B cell (primary cell): ENCODE measurements around the gene FBXL13. TPM values are rescaled to one million over a fixed set of nuclear protein-coding genes. Genes with fewer than 3 reads are reported as not detected.

Source experiments
- ATAC-seq: fragments of 200-7000 bp; cut with Tn5 transposase; one replicate; pipeline ENCODE4 v1.10.0; 2021; ENCODE audit warnings: low read depth, mild to moderate bottlenecking, moderate number of reproducible peaks, moderate library complexity
- CTCF ChIA-PET: fragments of 350-600 bp; sonication (Branson Sonifier 250); formaldehyde crosslinking; loops from one replicate; lab custom pipeline; 2021; ENCODE audit warnings: antibody characterized with exemption, inconsistent platforms; lab: Charles Lee
- POLR2A ChIA-PET: fragments of 350-600 bp; sonication (Branson Sonifier 250); formaldehyde crosslinking; loops from one replicate; lab custom pipeline; 2021; ENCODE audit warnings: antibody characterized with exemption; lab: Charles Lee
- DNase-seq: peaks from one replicate; pipeline ENCODE4 v3.0.0; 2013
- H2AFZ ChIP-seq: 2 replicates; pipeline ENCODE4 v1.6.1; 2012; ENCODE audit warnings: mild to moderate bottlenecking, low read depth, low read length; ENCODE audit not compliant: insufficient read depth, poor library complexity, severe bottlenecking
- H3K27ac ChIP-seq, 2 donors: 1 replicate in 1 of 2; 2 replicates in 1 of 2; pipeline ENCODE4 v1.5.1; 2012 to 2013; ENCODE audit warnings: low read length in 2 of 2, mild to moderate bottlenecking in 2 of 2, moderate library complexity in 1 of 2
- H3K27me3 ChIP-seq, 4 experiments: fragments of 200-600 bp in 1 of 4; sonication (generic) in 1 of 4; replicated peaks in 1 of 4; 1 replicate in 2 of 4; 2 replicates in 2 of 4; pipeline versions ENCODE4 v1.6.1 to v1.7.0; 2013 to 2016; ENCODE audit warnings: low read length in 3 of 4, mild to moderate bottlenecking in 2 of 4, mixed read lengths in 1 of 4, moderate library complexity in 1 of 4; ENCODE audit not compliant: insufficient read depth in 4 of 4, control insufficient read depth in 3 of 4; ENCODE audit errors: control extremely low read depth in 1 of 4
- H3K36me3 ChIP-seq, 2 experiments: replicated peaks in 1 of 2; 1 replicate in 1 of 2; 2 replicates in 1 of 2; pipeline versions ENCODE4 v1.6.1 to v1.7.1; 2013; ENCODE audit warnings: low read length in 1 of 2; ENCODE audit not compliant: insufficient read depth in 2 of 2, control insufficient read depth in 1 of 2; ENCODE audit errors: control extremely low read depth in 1 of 2, extremely low read depth in 1 of 2
- H3K4me1 ChIP-seq, 2 donors: fragments of 200-600 bp in 1 of 2; sonication (generic) in 1 of 2; 1 replicate in 1 of 2; 2 replicates in 1 of 2; pipeline versions ENCODE4 v1.5.1 to v1.6.1; 2013 to 2017; ENCODE audit warnings: low read length in 2 of 2; ENCODE audit not compliant: control insufficient read depth in 2 of 2, insufficient read depth in 2 of 2
- H3K4me2 ChIP-seq: replicated peaks from 2 replicates; pipeline ENCODE3; 2012; ENCODE audit warnings: mild to moderate bottlenecking, low read depth, low read length; ENCODE audit not compliant: poor library complexity, severe bottlenecking
- H3K4me3 ChIP-seq, 5 experiments: fragments of 200-600 bp in 1 of 5; sonication (generic) in 1 of 5; 1 replicate in 3 of 5; 2 replicates in 2 of 5; pipeline versions ENCODE4 v1.5.1 to v1.7.0; 2011 to 2016; ENCODE audit warnings: low read length in 4 of 5, mild to moderate bottlenecking in 4 of 5, low read depth in 2 of 5, control low read depth in 1 of 5, moderate library complexity in 1 of 5; ENCODE audit not compliant: insufficient read depth in 1 of 5; ENCODE audit errors: control extremely low read depth in 1 of 5, extremely low read depth in 1 of 5
- H3K79me2 ChIP-seq: fragments of 200-600 bp; sonication (generic); one replicate; pipeline ENCODE4 v1.6.0; 2016; ENCODE audit warnings: low read length; ENCODE audit not compliant: control insufficient read depth, insufficient read depth
- H3K9ac ChIP-seq: fragments of 200-600 bp; sonication (generic); 2 replicates; pipeline ENCODE4 v1.6.1; 2017; ENCODE audit warnings: mild to moderate bottlenecking, low read length, moderate library complexity
- H3K9me3 ChIP-seq, 3 donors: one replicate each; pipeline versions ENCODE4 v1.6.1 to v1.7.1; 2013; ENCODE audit warnings: low read length in 2 of 3; ENCODE audit not compliant: control insufficient read depth in 2 of 3, insufficient read depth in 1 of 3; ENCODE audit errors: control extremely low read depth in 1 of 3
- H4K20me1 ChIP-seq: 2 replicates; pipeline ENCODE4 v1.6.0; 2012; ENCODE audit warnings: mild to moderate bottlenecking, low read length; ENCODE audit not compliant: insufficient read depth, control insufficient read depth, poor library complexity, severe bottlenecking
- H3K27ac Mint-ChIP-seq: one replicate; pipeline ENCODE4 v1.8.0; 2021; ENCODE audit warnings: mixed read lengths
- H3K27me3 Mint-ChIP-seq: one replicate; pipeline ENCODE4 v1.8.0; 2021; ENCODE audit warnings: mixed read lengths
- H3K4me1 Mint-ChIP-seq: one replicate; pipeline ENCODE4 v1.8.0; 2021; ENCODE audit warnings: mixed read lengths
- H3K4me3 Mint-ChIP-seq: one replicate; pipeline ENCODE4 v1.8.0; 2021; ENCODE audit warnings: mixed read lengths
- H3K9me3 Mint-ChIP-seq: one replicate; pipeline ENCODE4 v1.8.0; 2022; ENCODE audit warnings: mixed read lengths; ENCODE audit not compliant: insufficient read depth
- EZH2 ChIP-seq: IDR thresholded peaks from 2 replicates; pipeline ENCODE4 v1.6.1; 2012; ENCODE audit warnings: borderline replicate concordance, low read depth, mild to moderate bottlenecking, moderate library complexity, low read length; ENCODE audit not compliant: insufficient read depth, poor library complexity, severe bottlenecking
- WGBS: methylation state at CpG from one replicate; pipeline ENCODE4 v1.1.5; 2013; ENCODE audit warnings: missing lambda C conversion rate; ENCODE audit not compliant: insufficient coverage; 5-methylcytosine and 5-hydroxymethylcytosine counted together
- intact Hi-C: fragments of 100-400 bp; cut with micrococcal nuclease; formaldehyde crosslinking; loops from one replicate; pipeline ENCODE4 v1.10.0; 2022
- polyA plus RNA-seq: library from polyadenylated mRNA; depleted of rRNA; stranded (reverse); fragments of >200 nt; gene quantifications from 2 replicates; pipeline ENCODE4 v1.2.3, GENCODE V29; 2012
- total RNA-seq, 2 donors: library from RNA; stranded (reverse); fragments of 120-200 nt in 1 of 2; gene quantifications; 1 replicate in 1 of 2; 2 replicates in 1 of 2; pipeline versions ENCODE4 v1.2.3 to v1.2.4, GENCODE V29; 2013 to 2022
- TF ChIP-seq, protein P1 (sequence below): fragments of 200-600 bp; IDR thresholded peaks from one replicate; pipeline ENCODE4 v1.8.0; 2022; ENCODE audit warnings: antibody characterized with exemption, mild to moderate bottlenecking

FBXL13 gene
- total and polyA plus RNA-seq, 2 donors (not counting 1 experiment from before 2014, with no cell fraction given) = 0.22 to 4.0 TPM

- Mint-ChIP-seq H3K4me3 (no peak overlapping the region), H3K27ac (no peak overlapping the region), H3K9me3 (peaks cover 8% of the 10 kb centered on the region), H3K4me1 (peaks cover 7% of the 10 kb centered on the region), H3K27me3 (no peaks in the 10 kb centered on the region)
- H4K20me1 ChIP-seq = no peaks in the 10 kb centered on the region
- no peak overlapping the region for H3K27ac ChIP-seq
- intact Hi-C loops = no loop called here
- TF ChIP-seq EZH2 = no peak
- TF ChIP-seq, protein P1, sequence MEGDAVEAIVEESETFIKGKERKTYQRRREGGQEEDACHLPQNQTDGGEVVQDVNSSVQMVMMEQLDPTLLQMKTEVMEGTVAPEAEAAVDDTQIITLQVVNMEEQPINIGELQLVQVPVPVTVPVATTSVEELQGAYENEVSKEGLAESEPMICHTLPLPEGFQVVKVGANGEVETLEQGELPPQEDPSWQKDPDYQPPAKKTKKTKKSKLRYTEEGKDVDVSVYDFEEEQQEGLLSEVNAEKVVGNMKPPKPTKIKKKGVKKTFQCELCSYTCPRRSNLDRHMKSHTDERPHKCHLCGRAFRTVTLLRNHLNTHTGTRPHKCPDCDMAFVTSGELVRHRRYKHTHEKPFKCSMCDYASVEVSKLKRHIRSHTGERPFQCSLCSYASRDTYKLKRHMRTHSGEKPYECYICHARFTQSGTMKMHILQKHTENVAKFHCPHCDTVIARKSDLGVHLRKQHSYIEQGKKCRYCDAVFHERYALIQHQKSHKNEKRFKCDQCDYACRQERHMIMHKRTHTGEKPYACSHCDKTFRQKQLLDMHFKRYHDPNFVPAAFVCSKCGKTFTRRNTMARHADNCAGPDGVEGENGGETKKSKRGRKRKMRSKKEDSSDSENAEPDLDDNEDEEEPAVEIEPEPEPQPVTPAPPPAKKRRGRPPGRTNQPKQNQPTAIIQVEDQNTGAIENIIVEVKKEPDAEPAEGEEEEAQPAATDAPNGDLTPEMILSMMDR = no peak
- ATAC-seq (no peak), DNase-seq (no peak)
- no peaks in the 10 kb centered on the region for H3K79me2 ChIP-seq
- H2AFZ ChIP-seq = no peak overlapping the region
- no peak overlapping the region for H3K9ac ChIP-seq
- ChIA-PET CTCF (no interaction called here), POLR2A (no interaction called here)
- no peaks in the 10 kb centered on the region for H3K27me3 ChIP-seq
- no peak overlapping the region for H3K4me2 ChIP-seq
- WGBS = no CpG with 5 or more reads among the region's 1 CpG
- H3K9me3 ChIP-seq = peaks cover 1 to 25% (median 22%) of the 10 kb centered on the region in 3 donors
- H3K36me3 ChIP-seq = no peaks in the 10 kb centered on the region
- no peak overlapping the region for H3K4me3 ChIP-seq
- H3K4me1 ChIP-seq = no peaks in the 10 kb centered on the region
Observed at GRCh38 chr7:103003004-103003403, 71.6 kb downstream of the FBXL13 start.

GRCh38 chr7:103001210-103001609, 73.4 kb downstream of the FBXL13 start:
- Histone ChIP-seq H2AFZ (no peak overlapping the region), H3K27me3 (no peaks in the 10 kb centered on the region), H3K27ac (no peak overlapping the region), H3K4me1 (no peaks in the 10 kb centered on the region), H3K4me2 (no peak overlapping the region), H3K9ac (no peak overlapping the region), H3K36me3 (no peaks in the 10 kb centered on the region), H3K4me3 (no peak overlapping the region), H3K9me3 (peaks cover 1 to 25% (median 22%) of the 10 kb centered on the region in 3 donors), H4K20me1 (no peaks in the 10 kb centered on the region), H3K79me2 (no peaks in the 10 kb centered on the region)
- WGBS = 100% methylated on average over 1 of the region's 2 CpGs
- no peak for TF ChIP-seq EZH2
- TF ChIP-seq, protein P1 = no peak
- Mint-ChIP-seq H3K4me1 (no peaks in the 10 kb centered on the region), H3K27ac (no peak overlapping the region), H3K9me3 (peaks cover 8% of the 10 kb centered on the region), H3K4me3 (no peak overlapping the region), H3K27me3 (no peaks in the 10 kb centered on the region)
- ATAC-seq (no peak), DNase-seq (no peak)
- ChIA-PET CTCF (no interaction called here), POLR2A (no interaction called here)
- intact Hi-C loops = no loop called here
